ENCODE results near the gene DDAH2. TPM values are rescaled to one million over a fixed set of nuclear protein-coding genes. Genes with fewer than 3 reads are reported as not detected.

Gene DDAH2
- total RNA-seq, 4 donors from 2014 or later, result 112 to 189 (median 160) TPM

DNA sequence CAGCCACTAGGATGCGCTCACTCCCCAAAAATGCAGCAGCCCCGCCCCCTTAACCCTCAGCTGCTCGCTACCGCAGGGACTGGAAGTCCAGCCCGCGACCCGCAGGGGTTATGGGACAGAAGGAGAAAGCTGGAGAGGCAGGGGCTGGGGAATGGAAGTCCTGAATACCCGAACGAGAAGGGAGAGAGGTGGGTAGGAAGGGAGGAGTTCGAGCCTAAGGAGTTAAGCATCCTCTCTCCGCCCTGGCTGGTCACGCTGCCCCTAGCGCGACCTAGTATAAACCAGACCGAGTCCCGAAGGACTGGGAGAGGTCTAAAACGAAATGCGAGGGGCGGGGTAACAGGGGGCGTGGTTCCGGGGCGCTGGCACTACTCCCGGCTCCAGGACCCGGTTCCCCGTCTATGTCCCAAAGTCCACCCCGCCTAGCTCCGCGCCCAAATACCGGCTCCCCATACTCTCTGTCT, 448 bp upstream of the DDAH2 start:
- TF ChIP-seq, protein P1, sequence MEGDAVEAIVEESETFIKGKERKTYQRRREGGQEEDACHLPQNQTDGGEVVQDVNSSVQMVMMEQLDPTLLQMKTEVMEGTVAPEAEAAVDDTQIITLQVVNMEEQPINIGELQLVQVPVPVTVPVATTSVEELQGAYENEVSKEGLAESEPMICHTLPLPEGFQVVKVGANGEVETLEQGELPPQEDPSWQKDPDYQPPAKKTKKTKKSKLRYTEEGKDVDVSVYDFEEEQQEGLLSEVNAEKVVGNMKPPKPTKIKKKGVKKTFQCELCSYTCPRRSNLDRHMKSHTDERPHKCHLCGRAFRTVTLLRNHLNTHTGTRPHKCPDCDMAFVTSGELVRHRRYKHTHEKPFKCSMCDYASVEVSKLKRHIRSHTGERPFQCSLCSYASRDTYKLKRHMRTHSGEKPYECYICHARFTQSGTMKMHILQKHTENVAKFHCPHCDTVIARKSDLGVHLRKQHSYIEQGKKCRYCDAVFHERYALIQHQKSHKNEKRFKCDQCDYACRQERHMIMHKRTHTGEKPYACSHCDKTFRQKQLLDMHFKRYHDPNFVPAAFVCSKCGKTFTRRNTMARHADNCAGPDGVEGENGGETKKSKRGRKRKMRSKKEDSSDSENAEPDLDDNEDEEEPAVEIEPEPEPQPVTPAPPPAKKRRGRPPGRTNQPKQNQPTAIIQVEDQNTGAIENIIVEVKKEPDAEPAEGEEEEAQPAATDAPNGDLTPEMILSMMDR (IDR thresholded peaks at IDR 0.05; ENCODE audit: low read depth), result no peak

- TF ChIP-seq, protein P1 (IDR thresholded peaks at IDR 0.05; ENCODE audit: low read depth), result no peak
These were observed 1.1 kb downstream of the DDAH2 start for GRCh38 chr6:31727717-31728671.

DNA sequence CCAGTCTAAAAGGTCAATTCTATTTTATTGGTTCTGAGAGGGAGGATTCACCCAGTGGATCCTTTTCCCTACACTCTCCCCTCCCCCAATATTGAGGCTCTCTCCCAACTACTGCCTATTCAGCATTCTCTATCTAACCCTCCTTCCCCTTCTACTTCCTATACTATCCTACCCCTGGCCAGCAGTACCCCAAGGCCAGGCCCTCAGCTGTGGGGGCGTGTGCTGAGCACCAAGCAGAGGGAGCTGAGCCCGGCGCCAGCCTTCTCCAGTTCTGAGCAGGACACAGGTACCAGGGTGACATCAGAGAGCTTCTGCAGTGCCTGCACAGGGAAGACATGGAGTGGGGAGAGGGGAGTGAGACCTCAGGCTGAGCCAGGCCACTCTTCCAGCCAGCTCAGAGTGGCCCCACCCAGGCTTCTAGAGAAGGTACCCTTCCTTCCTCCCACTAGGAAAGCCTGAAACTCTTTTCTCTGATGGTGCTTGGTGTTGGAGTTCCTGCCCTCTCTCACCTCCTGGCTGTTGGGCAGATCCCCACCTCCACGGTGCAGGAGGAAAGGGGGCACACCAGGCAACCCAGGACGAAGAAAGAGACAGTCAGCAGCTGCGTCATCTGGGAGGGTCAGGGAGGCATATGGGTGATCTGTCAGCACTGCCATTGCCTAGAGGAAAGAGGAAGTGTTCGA, 1.9 kb downstream of the DDAH2 start:
- TF ChIP-seq, protein P1 (IDR thresholded peaks at IDR 0.05; ENCODE audit: low read depth), result no peak

GRCh38 chr6:31725502-31726350, 3.4 kb downstream of the DDAH2 start:
- TF ChIP-seq, protein P1 (IDR thresholded peaks at IDR 0.05; ENCODE audit: low read depth), result no peak

DNA sequence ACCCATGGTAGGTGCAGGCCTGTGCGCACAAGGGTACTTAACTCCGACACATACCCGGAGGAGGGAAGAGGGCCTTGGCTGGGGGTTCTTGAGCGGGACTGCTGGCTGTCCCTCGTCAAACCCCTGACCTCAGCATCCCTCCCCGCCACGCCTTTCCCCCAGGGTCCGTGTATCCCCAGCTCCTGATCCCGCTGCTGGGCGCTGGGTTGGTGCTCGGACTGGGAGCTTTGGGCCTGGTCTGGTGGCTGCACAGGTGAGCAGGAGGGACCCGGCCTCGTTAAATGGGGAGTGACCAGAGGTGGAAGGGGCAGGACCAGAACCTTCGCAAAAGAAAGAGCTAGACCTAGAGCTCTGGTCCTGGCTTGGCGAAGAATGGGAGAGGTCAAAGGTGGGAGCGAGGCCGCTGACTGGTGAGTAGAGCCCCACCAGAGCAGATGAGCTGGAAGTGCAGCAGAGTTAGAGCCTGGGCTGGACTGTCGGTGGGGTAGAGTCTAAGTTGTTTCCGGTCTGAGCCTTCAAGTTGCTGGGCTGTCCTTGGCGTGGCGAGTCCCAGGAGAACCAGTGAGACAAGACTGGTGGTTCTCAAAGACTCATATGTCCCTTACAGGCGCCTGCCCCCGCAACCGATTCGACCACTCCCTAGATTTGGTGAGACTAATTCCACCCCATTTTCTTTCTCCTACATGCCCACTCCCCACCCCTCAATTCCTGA, 5.0 kb downstream of the DDAH2 start:
- TF ChIP-seq, protein P1 (IDR thresholded peaks at IDR 0.05; ENCODE audit: low read depth), result no peak

DNA sequence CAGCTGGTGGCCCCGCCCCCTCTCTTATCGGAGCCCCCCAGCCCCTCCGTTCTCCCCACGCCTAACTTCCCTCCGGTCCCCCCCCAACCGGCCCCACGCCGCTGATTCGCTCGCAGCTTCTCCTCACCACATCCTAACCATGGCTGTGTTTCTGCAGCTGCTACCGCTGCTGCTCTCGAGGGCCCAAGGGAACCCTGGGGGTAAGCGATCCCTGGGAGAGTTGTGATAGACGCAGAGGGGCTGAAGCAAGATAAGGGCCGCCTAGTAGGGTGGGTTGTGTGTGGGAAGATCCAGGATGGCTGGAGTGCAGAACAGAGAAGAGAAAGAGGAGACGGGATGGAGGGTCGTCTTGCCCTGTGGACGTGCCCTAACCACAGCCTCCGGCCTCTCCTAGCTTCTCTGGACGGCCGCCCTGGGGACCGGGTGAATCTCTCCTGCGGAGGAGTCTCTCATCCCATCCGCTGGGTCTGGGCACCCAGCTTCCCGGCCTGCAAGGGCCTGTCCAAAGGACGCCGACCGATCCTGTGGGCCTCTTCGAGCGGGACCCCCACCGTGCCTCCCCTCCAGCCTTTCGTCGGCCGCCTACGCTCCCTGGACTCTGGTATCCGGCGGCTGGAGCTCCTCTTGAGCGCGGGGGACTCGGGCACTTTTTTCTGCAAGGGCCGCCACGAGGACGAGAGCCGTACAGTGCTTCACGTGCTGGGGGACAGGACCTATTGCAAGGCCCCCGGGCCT, 5.7 kb downstream of the DDAH2 start, which contains the start of gene MPIG6B:
TSS of gene MPIG6B (plus strand) at position 129 of the 735 bp plus-strand sequence. CDS start at position 140, 11 bp downstream.
- TF ChIP-seq, protein P1 (IDR thresholded peaks at IDR 0.05; ENCODE audit: low read depth), result no peak

Measured in subcutaneous adipose tissue (tissue), 4 donors.